Activated T-cell treated with anti-CD3 and anti-CD28 coated beads for 48 hours (primary cell): ENCODE results near the gene GPATCH3.
"Not testable (repeated sequence)": the region's sequence is repeated elsewhere in the genome, so short reads cannot be mapped to it uniquely, and the experiment has no call there.

Experiments
- DNase-seq: peaks from one replicate; pipeline ENCODE4 v3.0.0-alpha.2; 2020; ENCODE audit warnings: low read depth

The GPATCH3 gene

GRCh38 chr1:26912147-26912490 is 11.9 kb upstream of the GPATCH3 start:
- no peak for DNase-seq

DNA sequence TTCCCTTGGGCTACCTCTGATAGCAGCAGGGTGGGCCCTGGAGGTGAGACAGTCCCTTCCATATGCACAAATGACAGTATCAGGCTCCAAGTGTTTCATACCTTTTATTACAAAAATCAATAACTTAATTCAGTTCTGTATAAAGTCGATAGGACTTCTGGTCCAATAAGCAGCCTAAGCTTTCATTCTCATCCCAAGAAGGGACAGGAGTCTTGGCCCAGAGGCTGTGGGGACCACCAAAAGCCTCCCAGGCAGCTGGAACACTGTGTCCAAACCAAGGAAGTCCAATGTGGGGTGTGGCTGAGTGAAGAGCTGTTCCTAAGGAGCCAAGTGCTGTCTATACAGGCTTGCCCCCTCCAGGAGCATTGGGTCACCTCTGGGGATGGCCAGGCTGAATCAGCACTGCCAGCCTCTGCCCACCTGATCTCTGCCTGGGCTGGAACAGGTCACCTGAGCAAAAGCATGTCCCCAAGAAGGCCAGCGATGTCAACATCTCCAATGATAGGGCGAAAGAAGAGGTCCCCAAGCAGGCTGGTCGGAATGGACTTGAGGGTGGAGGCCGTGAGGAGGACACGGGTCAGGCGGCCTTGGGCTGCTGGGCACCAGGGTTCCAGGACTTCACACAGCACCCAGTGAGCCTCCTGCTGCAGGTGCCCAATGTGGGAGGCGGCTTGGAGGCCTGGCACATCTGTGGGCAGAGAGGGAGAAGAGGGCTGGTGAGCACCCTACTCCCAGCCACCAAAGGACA is 11.3 kb upstream of the GPATCH3 start:
- no peak for DNase-seq

- no peak for DNase-seq
These were observed 10.3 kb upstream of the GPATCH3 start for GRCh38 chr1:26910343-26911160.

- DNase-seq: no peak
These were observed 9.7 kb upstream of the GPATCH3 start for GRCh38 chr1:26909951-26910342.

DNA sequence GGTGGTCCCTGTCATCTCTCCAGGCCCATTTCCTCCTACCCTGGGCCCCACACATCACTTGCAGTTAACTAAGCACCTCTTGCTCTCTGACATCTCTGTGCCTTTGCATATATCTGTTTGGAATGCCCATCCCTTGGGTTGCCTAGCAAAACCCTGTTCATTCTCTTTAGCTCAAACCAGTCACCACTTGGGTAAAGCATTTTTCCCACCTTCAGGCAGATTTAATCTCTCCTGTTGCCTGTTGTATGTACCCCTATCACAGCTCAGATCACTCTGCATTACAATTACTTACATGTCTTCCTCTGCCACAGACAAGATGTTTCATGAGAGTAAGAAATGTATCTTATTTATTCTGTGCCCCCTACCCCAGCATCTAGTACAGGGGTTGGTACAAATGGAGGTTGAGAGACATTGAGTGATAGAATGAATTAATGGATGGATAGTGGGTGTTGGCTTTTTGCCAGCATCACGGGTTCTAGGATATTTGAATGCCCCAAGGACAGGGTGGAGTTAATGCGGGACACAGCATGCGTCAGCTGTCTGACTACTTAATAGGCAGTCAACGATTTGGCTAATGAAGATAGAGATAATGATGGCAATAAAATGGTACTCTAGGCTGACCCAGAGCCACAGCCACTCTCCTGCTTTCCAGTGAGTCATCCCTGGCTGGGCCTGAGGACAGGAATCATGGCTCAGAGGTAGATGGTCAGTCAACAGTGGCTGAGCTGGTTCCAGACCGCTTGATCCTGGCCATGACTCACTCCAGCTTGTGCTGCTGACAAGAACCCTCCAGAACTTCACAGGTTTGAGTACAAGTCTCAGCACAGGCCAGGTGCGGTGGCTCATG is 7.0 kb upstream of the GPATCH3 start:
- no peak for DNase-seq

DNA sequence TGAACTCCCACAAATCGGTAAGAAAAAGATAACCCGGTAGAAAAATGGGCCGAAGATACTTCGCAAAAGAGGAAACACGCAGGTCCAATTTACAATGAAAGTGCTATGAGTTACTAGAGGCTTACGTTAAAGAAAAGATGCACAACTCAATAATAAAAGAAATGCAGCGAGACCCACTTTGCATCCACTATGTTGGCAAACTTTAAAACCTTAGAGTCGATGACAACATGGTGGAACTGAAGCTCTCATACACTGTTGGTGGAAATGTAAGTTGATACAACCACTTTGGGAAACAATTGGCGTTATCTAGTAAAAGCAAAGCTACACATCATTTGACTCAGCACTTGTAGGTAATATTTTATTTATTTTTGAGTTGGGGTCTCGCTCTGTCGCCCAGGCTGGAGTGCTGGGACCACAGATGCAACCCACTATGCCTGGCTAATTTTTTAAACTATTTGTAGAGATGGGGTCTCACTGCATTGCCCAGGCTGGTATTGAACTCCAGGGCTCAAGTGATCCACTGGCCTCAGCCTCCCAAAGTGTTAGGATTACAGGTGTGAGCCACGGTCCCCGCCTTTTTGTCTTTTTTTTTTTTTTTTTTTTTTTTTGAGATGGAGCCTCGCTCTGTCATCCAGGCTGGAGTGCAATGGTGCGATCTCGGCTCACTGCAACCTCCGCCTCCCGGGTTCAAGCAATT is 696 bp upstream of the GPATCH3 start:
- no peak for DNase-seq

DNA sequence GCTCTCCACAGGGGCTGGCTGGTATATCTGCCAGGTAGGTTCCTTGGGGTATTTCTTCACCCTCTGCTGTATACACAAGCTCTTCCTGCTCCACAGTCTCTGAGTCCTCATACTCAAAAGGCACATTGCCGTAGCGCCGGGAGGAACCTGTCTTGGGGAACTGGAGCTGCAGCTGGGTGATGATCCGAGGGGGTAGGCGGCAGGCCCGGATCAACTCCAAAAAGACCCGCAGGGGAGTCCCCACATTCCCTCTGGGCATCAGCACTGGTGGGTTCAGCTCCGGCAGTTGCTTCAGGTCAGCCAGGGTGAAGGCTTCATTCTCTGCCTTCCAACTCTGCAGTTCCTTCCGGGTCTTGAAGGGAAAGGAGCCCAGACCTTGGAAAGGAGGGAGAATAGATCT is 2.9 kb downstream of the GPATCH3 start:
- DNase-seq: no peak

DNA sequence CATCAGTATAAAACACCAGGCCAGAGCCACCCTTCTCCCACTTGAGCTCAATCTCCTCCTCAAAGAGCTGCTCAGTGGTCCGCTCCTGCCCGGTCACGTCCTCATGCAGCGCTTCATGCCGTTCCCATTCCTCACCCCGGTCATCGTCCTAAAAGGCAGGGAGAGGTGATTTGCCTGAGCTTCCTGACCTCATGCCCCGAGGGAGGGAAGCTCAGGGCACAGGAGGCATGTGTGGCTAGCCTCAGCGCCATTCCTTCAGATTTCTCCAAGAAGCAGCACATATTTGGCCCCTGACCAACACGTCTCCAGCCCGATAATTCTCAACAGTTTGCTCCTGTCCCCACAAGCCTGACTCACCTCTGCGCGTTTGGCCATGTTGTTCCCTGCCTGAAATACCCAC is 6.0 kb downstream of the GPATCH3 start:
- DNase-seq: no peak

GRCh38 chr1:26890467-26890796 is 9.8 kb downstream of the GPATCH3 start:
- no peak for DNase-seq

DNA sequence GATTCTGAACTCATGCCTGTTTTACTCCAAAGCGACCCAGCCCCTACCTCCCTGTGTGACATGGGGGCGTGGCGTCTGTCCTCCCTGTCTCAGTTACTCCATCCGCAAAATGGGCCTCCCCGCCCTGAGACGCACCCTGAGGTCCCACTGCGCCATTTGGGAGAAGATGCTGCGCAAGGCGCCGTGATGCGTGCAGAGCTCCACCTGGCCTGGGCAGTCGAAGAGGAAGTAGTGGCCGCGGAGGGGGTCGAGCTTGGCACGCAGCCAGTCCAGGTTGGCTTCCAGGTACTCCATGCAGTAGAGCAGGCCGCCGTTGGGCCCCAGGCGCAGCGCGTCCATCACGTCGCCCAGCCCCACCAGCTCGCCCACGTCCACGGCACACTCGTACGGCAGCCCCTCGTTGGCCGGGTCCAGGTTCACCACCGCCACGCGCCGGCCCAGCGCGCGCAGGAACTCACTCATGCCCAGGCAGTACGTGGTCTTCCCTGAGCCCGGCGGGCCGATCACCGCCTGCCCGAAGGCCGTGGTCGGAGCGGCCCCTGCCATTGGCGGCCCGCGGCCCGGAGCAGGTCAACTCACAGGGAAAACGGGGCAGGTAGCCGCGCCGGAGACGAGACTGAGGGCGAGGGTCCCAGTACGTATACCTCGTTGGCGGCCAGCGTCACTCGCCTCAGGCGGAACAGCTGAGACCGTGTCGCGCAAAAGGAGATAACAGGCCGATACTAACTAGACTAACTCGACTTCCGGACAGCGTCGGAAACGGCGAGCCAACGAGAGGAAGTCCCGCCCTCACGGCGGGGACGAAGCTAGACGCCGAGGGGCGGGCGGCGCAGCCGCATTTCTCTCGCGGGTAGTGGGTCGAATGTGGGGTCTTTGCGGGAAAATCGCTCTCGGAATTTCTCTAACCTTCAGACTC is 10.5 kb downstream of the GPATCH3 start, which contains the start of gene GPN2:
Gene GPN2 (minus strand): TSS at position 733 of the 916 bp plus-strand sequence. CDS start 187 bp downstream, at position 546.
- peak; percentile 74 for DNase-seq

DNA sequence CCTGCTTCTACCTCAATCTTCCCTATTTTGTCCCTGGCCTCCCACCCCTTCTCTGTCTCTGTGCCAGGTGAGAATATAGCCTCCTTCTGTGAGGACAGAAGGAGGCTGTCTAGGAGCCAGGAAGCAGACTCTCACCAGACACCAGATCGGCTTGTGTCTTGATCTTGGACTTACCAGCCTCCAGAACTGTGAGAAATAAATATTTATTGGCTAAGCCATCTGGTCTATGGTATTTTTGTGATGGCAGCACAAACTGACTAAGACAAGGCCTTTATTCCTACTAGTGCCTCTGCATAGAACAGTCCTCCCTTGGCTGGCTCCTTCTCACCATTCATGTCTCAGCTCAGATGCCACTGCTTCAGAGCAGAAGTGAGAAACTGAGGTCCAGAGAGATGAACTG is 12.0 kb downstream of the GPATCH3 start:
- no peak for DNase-seq

DNA sequence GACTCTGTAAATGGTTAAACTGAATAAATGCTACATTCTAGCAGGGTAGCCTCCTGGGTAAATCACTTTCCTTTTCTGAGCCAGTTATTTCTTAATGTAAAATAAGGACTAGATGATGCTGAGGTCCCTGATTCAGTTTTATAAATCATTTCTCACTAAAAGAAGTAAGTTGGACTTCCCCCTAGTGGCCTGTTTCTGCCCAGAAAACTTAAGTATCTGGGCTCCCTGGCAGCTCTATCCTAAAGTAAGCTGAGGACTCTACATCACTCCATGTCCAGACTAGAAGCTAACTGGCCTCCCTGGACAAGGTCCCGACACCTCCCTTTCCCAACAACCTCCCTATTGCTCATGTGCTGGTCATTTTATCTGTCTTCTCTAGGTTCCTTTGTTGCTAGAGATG is 13.1 kb downstream of the GPATCH3 start:
- no peak for DNase-seq

DNA sequence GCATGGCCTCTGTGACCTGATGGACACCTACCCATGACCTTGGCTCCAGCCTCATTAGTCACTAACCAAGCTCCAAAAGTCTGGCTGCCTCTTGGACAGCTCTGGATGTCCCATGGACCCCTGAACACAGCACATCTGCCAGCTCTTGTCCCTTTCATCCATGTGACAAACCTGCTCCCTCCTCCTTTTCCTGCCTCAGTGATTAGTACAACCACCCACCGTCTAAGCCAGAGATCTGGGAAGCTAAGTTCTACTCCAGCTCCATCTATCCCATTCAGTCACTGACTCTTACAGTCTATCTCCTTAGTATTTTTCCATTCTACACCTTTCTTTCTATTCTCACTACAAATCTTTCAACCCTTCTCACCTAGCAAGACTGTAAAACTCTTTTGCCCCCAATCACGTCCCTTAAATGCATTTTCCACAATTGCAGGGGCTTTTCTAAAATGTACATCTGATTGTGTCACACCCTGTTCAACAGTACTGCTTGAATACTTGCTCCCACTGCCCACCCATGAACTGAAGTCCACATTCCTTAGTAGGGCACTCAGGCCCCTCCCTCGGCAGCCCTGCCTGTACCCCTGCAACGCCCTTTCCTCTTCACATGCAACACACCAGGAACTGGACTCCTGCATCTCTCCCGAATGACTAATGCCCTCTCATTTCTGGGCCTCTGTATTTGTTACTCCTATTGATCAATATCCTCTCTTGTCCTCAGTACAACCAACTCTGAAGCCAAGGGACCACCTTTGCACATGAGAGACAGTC is 17.4 kb downstream of the GPATCH3 start:
- no peak for DNase-seq

GRCh38 chr1:26881611-26882010 is 18.7 kb downstream of the GPATCH3 start:
- DNase-seq: not testable (repeated sequence)

- DNase-seq: no peak
These were observed 20.5 kb downstream of the GPATCH3 start for GRCh38 chr1:26879793-26880192.

DNA sequence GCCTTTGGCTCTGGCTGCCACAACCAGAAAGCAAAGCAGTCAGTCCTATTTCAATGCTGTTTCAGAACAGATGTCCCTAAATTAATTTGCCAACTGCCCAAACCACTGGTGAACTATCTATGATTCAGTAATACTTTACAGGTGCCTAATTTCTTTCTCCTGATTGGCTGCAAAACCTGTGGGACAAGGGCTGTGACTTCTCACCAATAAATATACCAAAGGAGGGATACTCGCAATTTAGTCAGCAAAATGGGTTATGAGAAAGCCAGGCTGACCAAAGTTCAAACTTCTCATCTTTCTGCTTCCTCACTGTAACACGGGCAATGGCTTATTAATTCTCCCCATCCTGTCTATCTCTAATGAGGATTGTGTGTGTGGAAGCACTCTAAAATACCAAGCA is 22.9 kb downstream of the GPATCH3 start:
- no peak for DNase-seq

GRCh38 chr1:26874896-26875295 is 25.4 kb downstream of the GPATCH3 start:
- DNase-seq: no peak

GRCh38 chr1:26873097-26873496 is 27.2 kb downstream of the GPATCH3 start:
- DNase-seq: not testable (repeated sequence)

GRCh38 chr1:26864610-26865480 is 35.4 kb downstream of the GPATCH3 start:
- DNase-seq: peak; percentile 98
